AG04450 (cell line): ENCODE data around the gene STAB1. TPM values are rescaled to one million over a fixed set of nuclear protein-coding genes. Genes with fewer than 3 reads are reported as not detected.

Experiments used
- CTCF ChIA-PET: fragments of 300-600, 350-600 bp; formaldehyde crosslinking; extraction: SDS; loops from one replicate; lab custom pipeline; 2022; ENCODE audit warnings: antibody characterized with exemption, inconsistent platforms; lab: Charles Lee
- POLR2A ChIA-PET: fragments of 350-600 bp; formaldehyde crosslinking; extraction: SDS; loops from one replicate; lab custom pipeline; 2021; ENCODE audit warnings: antibody characterized with exemption, inconsistent platforms; lab: Yijun Ruan, JAX
- DNase-seq: peaks from one replicate; pipeline ENCODE4 v3.0.0-alpha.2; 2011; ENCODE audit warnings: low read depth, low spot score
- H3K27ac ChIP-seq: one replicate; pipeline ENCODE4 v1.5.1; 2012; ENCODE audit warnings: low read depth, low read length, control low read depth
- H3K27me3 ChIP-seq: one replicate; pipeline ENCODE4 v1.6.0; 2012; ENCODE audit warnings: low read length; ENCODE audit not compliant: control insufficient read depth, insufficient read depth
- H3K4me3 ChIP-seq: 2 replicates; pipeline ENCODE4 v1.5.1; 2011; ENCODE audit warnings: mild to moderate bottlenecking, low read depth, low read length, control low read depth
- H3K9me3 ChIP-seq: 2 replicates; pipeline ENCODE4 v1.5.1; 2012; ENCODE audit warnings: low read length; ENCODE audit not compliant: control insufficient read depth, insufficient read depth
- polyA minus RNA-seq: library from RNA; depleted of rRNA, polyadenylated mRNA; stranded (reverse); fragments of >200 nt; gene quantifications from 2 replicates; pipeline ENCODE4 v1.2.3, GENCODE V29; 2011; rRNA and poly(A)+ RNA removed
- polyA plus RNA-seq: library from polyadenylated mRNA; depleted of rRNA; stranded (reverse); fragments of >200 nt; gene quantifications from 2 replicates; pipeline ENCODE4 v1.2.3, GENCODE V29; 2011; rRNA removed
- TF ChIP-seq, protein P1 (sequence below): IDR thresholded peaks from 2 replicates; pipeline ENCODE4 v1.5.1; 2011; ENCODE audit warnings: low read depth, low read length, control low read depth, inconsistent platforms

Gene STAB1, protein sequence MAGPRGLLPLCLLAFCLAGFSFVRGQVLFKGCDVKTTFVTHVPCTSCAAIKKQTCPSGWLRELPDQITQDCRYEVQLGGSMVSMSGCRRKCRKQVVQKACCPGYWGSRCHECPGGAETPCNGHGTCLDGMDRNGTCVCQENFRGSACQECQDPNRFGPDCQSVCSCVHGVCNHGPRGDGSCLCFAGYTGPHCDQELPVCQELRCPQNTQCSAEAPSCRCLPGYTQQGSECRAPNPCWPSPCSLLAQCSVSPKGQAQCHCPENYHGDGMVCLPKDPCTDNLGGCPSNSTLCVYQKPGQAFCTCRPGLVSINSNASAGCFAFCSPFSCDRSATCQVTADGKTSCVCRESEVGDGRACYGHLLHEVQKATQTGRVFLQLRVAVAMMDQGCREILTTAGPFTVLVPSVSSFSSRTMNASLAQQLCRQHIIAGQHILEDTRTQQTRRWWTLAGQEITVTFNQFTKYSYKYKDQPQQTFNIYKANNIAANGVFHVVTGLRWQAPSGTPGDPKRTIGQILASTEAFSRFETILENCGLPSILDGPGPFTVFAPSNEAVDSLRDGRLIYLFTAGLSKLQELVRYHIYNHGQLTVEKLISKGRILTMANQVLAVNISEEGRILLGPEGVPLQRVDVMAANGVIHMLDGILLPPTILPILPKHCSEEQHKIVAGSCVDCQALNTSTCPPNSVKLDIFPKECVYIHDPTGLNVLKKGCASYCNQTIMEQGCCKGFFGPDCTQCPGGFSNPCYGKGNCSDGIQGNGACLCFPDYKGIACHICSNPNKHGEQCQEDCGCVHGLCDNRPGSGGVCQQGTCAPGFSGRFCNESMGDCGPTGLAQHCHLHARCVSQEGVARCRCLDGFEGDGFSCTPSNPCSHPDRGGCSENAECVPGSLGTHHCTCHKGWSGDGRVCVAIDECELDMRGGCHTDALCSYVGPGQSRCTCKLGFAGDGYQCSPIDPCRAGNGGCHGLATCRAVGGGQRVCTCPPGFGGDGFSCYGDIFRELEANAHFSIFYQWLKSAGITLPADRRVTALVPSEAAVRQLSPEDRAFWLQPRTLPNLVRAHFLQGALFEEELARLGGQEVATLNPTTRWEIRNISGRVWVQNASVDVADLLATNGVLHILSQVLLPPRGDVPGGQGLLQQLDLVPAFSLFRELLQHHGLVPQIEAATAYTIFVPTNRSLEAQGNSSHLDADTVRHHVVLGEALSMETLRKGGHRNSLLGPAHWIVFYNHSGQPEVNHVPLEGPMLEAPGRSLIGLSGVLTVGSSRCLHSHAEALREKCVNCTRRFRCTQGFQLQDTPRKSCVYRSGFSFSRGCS (N-terminal part only)
- polyA plus RNA-seq, result 0.02 TPM in 1 of 2 replicates, not detected in the other
- 0.09 TPM in 1 of 2 replicates, not detected in the other for polyA minus RNA-seq

DNA sequence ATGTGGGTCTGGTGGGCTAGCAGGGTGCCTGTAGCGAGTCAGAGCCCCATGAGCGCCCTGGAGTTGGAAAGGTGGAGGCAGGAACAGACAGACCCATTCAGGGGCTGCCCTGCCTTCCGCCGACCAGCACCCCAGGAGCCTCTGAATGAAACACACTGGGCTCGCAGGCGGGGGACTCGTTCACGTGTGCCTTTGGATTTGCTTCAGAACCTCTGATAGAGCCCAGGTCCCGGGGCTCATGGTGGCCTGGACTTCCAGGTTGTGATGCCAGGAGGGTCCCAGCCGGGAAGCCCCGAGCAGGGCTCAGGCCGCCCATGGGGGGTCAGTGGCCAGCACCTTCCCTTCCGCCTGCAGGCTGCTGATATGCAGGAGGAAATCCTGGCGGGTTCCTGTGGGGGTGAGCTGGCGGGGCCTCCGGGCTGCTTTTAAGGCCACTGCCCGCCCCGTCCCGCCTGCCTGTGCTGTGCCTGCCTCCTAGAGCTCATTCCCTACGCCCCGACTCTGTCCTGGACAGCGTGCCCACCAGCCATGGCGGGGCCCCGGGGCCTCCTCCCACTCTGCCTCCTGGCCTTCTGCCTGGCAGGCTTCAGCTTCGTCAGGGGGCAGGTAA, at the start of gene STAB1:
STAB1 (plus strand) TSS at position 453 of the 610 bp plus-strand sequence; CDS start at position 529, 76 bp downstream.
- TF ChIP-seq, protein P1, sequence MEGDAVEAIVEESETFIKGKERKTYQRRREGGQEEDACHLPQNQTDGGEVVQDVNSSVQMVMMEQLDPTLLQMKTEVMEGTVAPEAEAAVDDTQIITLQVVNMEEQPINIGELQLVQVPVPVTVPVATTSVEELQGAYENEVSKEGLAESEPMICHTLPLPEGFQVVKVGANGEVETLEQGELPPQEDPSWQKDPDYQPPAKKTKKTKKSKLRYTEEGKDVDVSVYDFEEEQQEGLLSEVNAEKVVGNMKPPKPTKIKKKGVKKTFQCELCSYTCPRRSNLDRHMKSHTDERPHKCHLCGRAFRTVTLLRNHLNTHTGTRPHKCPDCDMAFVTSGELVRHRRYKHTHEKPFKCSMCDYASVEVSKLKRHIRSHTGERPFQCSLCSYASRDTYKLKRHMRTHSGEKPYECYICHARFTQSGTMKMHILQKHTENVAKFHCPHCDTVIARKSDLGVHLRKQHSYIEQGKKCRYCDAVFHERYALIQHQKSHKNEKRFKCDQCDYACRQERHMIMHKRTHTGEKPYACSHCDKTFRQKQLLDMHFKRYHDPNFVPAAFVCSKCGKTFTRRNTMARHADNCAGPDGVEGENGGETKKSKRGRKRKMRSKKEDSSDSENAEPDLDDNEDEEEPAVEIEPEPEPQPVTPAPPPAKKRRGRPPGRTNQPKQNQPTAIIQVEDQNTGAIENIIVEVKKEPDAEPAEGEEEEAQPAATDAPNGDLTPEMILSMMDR, result no peak
- CTCF ChIA-PET, result no interaction called here
- no peaks in the 10 kb centered on the region for H3K27me3 ChIP-seq
- POLR2A ChIA-PET, result interaction anchor here (1.0 kb wide), 1 partner anchor 41 kb away, joined by 3 read pairs; the partner anchor contains the start of gene UQCC5
- no peak within 1 kb of the TSS for H3K27ac ChIP-seq
- DNase-seq, result no peak
- no peak within 1 kb of the TSS for H3K4me3 ChIP-seq
- no peaks in the 10 kb centered on the region for H3K9me3 ChIP-seq

DNA sequence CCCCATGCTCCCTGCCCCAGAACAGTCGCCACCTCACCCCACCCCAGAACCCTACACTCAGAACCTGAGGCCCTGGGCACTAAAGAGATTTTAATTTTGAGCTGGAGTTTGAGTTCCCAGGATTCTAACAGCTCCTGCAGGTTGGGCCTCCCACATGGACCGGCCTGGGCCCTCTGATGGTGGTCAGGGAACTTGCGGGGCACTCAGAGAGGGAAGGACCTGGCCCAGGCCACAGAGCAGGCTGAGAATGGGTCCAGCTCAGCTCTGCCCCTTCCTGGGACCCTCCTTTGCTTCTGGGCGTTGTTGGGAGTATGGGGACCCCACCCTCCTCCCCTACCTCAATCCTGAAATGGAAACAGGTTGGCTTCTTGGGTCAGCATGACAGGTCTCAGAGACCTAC, 49.1 kb upstream of the STAB1 start:
- TF ChIP-seq, protein P1, result no peak
- Histone ChIP-seq H3K9me3 (no peaks in the 10 kb centered on the region), H3K4me3 (no peak overlapping the region), H3K27ac (no peak overlapping the region), H3K27me3 (no peaks in the 10 kb centered on the region)
- POLR2A ChIA-PET, result interaction anchor here (0.5 kb wide), 1 partner anchor 30 kb away, joined by 4 read pairs; no protein-coding TSS in a partner anchor
- CTCF ChIA-PET, result interaction anchor here (0.7 to 11.7 kb wide), 8 partner anchors 11 to 225 kb away, joined by 3 to 359 read pairs (median 6); no protein-coding TSS in a partner anchor
- DNase-seq, result no peak

DNA sequence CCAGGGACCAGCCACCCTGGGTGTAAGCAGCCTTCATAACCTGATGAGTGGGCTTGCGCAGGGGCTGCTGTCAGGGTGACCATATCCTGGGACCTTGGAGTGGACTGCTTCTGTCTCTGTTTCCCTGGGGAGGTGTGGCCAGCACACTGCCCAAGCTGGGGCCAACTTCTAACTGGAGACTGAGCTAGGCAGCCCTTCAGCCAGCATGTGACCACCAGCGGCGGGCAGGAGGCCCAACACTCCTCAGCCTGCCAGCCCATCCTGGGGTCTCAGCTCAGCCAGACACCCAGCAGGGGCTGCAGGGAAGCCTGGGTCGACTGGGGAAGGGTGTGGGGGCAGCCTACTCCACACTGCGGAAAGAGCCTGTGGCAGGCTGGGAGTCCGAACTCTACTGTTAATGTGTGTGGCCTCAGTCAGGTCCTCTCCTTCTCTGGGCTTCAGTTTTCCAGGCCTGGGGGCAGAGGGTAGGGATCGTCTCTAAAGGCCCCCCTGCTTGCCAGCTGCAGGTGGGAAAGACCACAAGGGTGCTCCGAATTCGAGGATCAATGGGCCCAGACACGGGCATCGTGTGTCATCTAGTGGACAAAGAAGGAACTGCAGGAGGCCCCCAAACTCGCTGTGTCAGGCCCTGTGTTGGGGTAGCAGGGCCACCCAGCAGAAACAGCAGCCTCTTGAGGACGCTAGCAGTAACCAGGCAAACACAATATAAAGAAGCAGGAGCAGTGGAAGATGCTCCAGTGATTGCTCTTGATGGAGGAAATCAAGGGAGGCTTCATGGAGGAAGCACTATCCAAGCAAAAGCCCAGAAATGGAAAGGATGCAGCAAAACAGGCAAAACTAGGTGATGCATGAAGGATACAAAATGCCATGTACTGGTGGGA, 48.3 kb upstream of the STAB1 start:
- H3K9me3 ChIP-seq, result no peaks in the 10 kb centered on the region
- no peak overlapping the region for H3K4me3 ChIP-seq
- POLR2A ChIA-PET, result no interaction called here
- TF ChIP-seq, protein P1, result peak; percentile 100
- no peak for DNase-seq
- CTCF ChIA-PET, result interaction anchor here (0.8 to 11.7 kb wide), 11 partner anchors 8 to 226 kb away, joined by 3 to 359 read pairs (median 5); no protein-coding TSS in a partner anchor
- no peaks in the 10 kb centered on the region for H3K27me3 ChIP-seq
- no peak overlapping the region for H3K27ac ChIP-seq
